Natural killer cell (primary cell): ENCODE measurements around the gene PKMYT1. TPM values are rescaled to one million over a fixed set of nuclear protein-coding genes. Genes with fewer than 3 reads are reported as not detected.
A peak's percentile ranks its signal among the peaks of the same experiment; 100 is the strongest.

ENCODE experiments used
- ATAC-seq, 3 donors: fragments of 150-1000 bp in 2 of 3; fragments of 200-7000 bp in 1 of 3; cut with Tn5 transposase; 1 replicate in 1 of 3; 2 replicates in 2 of 3; pipeline ENCODE4 v1.10.0; 2021; ENCODE audit warnings: mild to moderate bottlenecking in 2 of 3, moderate library complexity in 2 of 3
- DNase-seq, 2 donors: peaks; one replicate each; pipeline versions ENCODE4 v3.0.0 to v3.0.0-alpha.2; 2013 to 2021; ENCODE audit warnings: mixed read lengths in 1 of 2
- H3K27ac ChIP-seq: one replicate; pipeline ENCODE4 v1.5.1; 2013; ENCODE audit warnings: mild to moderate bottlenecking, low read length
- H3K27me3 ChIP-seq: one replicate; pipeline ENCODE4 v1.6.1; 2013; ENCODE audit warnings: low read length; ENCODE audit not compliant: control insufficient read depth, insufficient read depth
- H3K36me3 ChIP-seq: one replicate; pipeline ENCODE4 v1.6.1; 2013; ENCODE audit warnings: low read length; ENCODE audit not compliant: control insufficient read depth, insufficient read depth
- H3K4me1 ChIP-seq: one replicate; pipeline ENCODE4 v1.6.1; 2013; ENCODE audit warnings: low read length; ENCODE audit not compliant: control insufficient read depth, insufficient read depth
- H3K4me3 ChIP-seq: one replicate; pipeline ENCODE4 v1.5.1; 2013; ENCODE audit warnings: low read length
- H3K9me3 ChIP-seq: one replicate; pipeline ENCODE4 v1.6.1; 2013; ENCODE audit warnings: low read length; ENCODE audit not compliant: control insufficient read depth, insufficient read depth
- H3K27ac Mint-ChIP-seq, 2 donors: one replicate each; pipeline ENCODE4 v1.8.0; 2022; ENCODE audit warnings: mild to moderate bottlenecking in 2 of 2, mixed read lengths in 2 of 2, moderate library complexity in 1 of 2
- H3K27me3 Mint-ChIP-seq, 2 donors: one replicate each; pipeline ENCODE4 v1.8.0; 2022; ENCODE audit warnings: low read depth in 2 of 2, mixed read lengths in 2 of 2
- H3K36me3 Mint-ChIP-seq: one replicate; pipeline ENCODE4 v1.8.0; 2022; ENCODE audit warnings: mixed read lengths
- H3K4me1 Mint-ChIP-seq, 2 donors: one replicate each; pipeline ENCODE4 v1.8.0; 2022; ENCODE audit warnings: mixed read lengths in 2 of 2
- H3K4me3 Mint-ChIP-seq: one replicate; pipeline ENCODE4 v1.8.0; 2022; ENCODE audit warnings: mild to moderate bottlenecking, moderate library complexity, mixed read lengths
- H3K9me3 Mint-ChIP-seq, 2 donors: one replicate each; pipeline ENCODE4 v1.8.0; 2022; ENCODE audit warnings: mixed read lengths in 2 of 2
- WGBS: methylation state at CpG from one replicate; pipeline ENCODE4 v1.1.7; 2013; ENCODE audit warnings: missing lambda C conversion rate; ENCODE audit not compliant: insufficient coverage; 5-methylcytosine and 5-hydroxymethylcytosine counted together
- intact Hi-C: fragments of 100-400 bp; cut with micrococcal nuclease; formaldehyde crosslinking; loops from one replicate; pipeline ENCODE4 v1.14.2; 2022
- total RNA-seq, 4 donors: library from RNA; stranded (reverse); fragments of 120-200 nt in 1 of 4; gene quantifications; one replicate each; pipeline versions ENCODE4 v1.2.3 to v1.2.4, GENCODE V29; 2013 to 2022
- TF ChIP-seq, protein P1 (sequence below): fragments of 200-600 bp; IDR thresholded peaks from one replicate; pipeline ENCODE4 v1.8.0; 2022; ENCODE audit warnings: antibody characterized with exemption

The PKMYT1 gene
- total RNA-seq, 3 donors from 2014 or later (not counting 1 experiment from before 2014, with no cell fraction given), result 2.6 to 5.9 (median 3.5) TPM

DNA sequence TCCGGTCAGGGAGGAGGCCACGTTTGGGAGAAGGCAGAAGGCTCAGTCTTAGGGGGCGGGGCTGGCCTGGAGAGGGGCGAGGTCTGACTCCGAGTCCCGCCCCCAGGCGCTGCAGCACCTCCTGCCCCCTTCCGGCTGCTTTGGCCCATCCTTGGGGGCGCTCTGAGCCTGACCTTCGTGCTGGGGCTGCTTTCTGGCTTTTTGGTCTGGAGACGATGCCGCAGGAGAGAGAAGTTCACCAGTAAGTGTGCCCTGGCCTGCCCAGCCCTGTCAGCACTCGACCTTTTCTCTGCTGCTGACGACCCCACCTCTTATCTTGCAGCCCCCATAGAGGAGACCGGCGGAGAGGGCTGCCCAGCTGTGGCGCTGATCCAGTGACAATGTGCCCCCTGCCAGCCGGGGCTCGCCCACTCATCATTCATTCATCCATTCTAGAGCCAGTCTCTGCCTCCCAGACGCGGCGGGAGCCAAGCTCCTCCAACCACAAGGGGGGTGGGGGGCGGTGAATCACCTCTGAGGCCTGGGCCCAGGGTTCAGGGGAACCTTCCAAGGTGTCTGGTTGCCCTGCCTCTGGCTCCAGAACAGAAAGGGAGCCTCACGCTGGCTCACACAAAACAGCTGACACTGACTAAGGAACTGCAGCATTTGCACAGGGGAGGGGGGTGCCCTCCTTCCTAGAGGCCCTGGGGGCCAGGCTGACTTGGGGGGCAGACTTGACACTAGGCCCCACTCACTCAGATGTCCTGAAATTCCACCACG lies 41.4 kb upstream of the PKMYT1 start:
- H3K4me1 ChIP-seq, result peaks cover 66% of the 10 kb centered on the region
- no peaks in the 10 kb centered on the region for H3K36me3 Mint-ChIP-seq
- intact Hi-C loops, result no loop called here
- DNase-seq (peak; percentile 70 to 82), ATAC-seq (peak; percentile 32 to 56 (median 35))
- peak overlapping the region; percentile 94 for H3K4me3 Mint-ChIP-seq
- peaks cover 7% of the 10 kb centered on the region for H3K36me3 ChIP-seq
- peak overlapping the region; percentile 1 for H3K27ac ChIP-seq
- 20% methylated on average over 25 of the region's 25 CpGs for WGBS
- H3K9me3 Mint-ChIP-seq, result no peaks in the 10 kb centered on the region
- H3K27ac Mint-ChIP-seq, result peak overlapping the region; percentile 91 to 92
- TF ChIP-seq, protein P1, sequence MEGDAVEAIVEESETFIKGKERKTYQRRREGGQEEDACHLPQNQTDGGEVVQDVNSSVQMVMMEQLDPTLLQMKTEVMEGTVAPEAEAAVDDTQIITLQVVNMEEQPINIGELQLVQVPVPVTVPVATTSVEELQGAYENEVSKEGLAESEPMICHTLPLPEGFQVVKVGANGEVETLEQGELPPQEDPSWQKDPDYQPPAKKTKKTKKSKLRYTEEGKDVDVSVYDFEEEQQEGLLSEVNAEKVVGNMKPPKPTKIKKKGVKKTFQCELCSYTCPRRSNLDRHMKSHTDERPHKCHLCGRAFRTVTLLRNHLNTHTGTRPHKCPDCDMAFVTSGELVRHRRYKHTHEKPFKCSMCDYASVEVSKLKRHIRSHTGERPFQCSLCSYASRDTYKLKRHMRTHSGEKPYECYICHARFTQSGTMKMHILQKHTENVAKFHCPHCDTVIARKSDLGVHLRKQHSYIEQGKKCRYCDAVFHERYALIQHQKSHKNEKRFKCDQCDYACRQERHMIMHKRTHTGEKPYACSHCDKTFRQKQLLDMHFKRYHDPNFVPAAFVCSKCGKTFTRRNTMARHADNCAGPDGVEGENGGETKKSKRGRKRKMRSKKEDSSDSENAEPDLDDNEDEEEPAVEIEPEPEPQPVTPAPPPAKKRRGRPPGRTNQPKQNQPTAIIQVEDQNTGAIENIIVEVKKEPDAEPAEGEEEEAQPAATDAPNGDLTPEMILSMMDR, result peak; percentile 11
- peak overlapping the region; percentile 52 for H3K4me3 ChIP-seq
- peaks cover 6% of the 10 kb centered on the region for H3K27me3 ChIP-seq
- no peaks in the 10 kb centered on the region for H3K27me3 Mint-ChIP-seq
- no peaks in the 10 kb centered on the region for H3K9me3 ChIP-seq
- H3K4me1 Mint-ChIP-seq, result peaks cover 35 to 54% of the 10 kb centered on the region in 2 donors

DNA sequence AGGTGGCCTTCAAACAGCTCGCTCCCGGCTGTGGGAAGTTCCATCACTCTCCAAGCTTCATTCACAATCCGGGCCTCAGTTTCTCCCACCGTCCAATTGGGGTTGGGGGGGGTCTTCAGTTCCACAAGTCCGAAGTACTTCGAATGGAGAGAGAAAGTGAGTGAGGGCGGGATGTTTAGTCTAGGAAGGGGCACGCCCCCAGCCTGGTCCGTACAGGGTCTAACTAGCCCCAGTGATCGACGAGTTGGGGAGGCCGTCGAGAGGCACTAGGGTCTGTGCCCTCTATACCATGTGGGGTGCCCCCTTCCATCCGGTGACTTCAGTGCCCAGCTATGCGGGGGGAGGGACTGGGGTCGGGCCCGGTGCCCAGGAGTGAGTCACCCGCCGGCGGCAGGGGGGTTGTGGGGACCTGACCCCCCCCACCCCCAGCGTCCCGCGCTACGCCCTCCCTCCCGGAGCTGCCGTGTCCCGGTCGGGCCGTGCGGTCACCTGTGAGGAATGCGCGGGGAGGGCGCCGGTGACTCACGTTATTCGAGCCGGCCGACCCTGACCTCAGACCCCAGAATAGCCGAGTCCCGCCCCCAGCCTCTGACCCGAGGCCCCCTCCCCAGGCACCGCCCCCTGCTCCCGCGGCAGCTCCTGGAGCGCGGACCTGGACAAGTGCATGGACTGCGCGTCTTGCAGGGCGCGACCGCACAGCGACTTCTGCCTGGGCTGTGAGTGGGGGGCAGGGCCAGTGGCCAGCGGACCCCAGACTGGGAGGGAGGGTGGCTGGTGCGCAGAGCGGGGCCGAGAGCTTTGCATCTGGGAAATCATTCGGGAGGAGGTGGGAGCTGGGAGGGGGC lies 40.6 kb upstream of the PKMYT1 start:
- Mint-ChIP-seq H3K4me1 (peaks cover 35 to 54% of the 10 kb centered on the region in 2 donors), H3K9me3 (no peaks in the 10 kb centered on the region), H3K27ac (peak overlapping the region; percentile 91 to 92), H3K4me3 (peak overlapping the region; percentile 92), H3K36me3 (no peaks in the 10 kb centered on the region), H3K27me3 (no peaks in the 10 kb centered on the region)
- H3K4me1 ChIP-seq, result peaks cover 66% of the 10 kb centered on the region
- peak; percentile 69 to 77 for DNase-seq
- ATAC-seq, result peak in 2 of 3 donors; percentile 15 to 27
- peak overlapping the region; percentile 52 for H3K4me3 ChIP-seq
- H3K27me3 ChIP-seq, result peaks cover 6% of the 10 kb centered on the region
- H3K36me3 ChIP-seq, result no peaks in the 10 kb centered on the region
- 2% methylated on average over 54 of the region's 57 CpGs for WGBS
- H3K9me3 ChIP-seq, result no peaks in the 10 kb centered on the region
- H3K27ac ChIP-seq, result peak overlapping the region; percentile 41
- TF ChIP-seq, protein P1, result no peak
- intact Hi-C loops, result no loop called here

DNA sequence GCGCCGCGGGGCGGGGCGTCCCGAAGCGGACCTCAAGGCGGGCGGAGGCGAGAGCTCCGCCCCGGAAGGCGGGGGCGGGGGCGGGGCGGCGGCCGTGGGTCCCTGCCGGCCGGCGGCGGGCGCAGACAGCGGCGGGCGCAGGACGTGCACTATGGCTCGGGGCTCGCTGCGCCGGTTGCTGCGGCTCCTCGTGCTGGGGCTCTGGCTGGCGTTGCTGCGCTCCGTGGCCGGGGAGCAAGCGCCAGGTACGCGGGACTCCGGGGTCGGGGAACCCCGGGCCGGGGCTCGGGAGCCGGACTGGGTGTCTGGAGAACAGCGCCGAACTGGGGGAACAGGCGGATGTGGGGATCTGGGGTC lies 40.0 kb upstream of the PKMYT1 start, which contains the start of gene TNFRSF12A:
Gene TNFRSF12A, plus strand, starts transcription at position 122 of the 357 bp plus-strand sequence. Its CDS starts 30 bp downstream, at position 152.
- Mint-ChIP-seq H3K4me3 (peak within 1 kb of the TSS; percentile 92), H3K36me3 (no peaks in the 10 kb centered on the region), H3K27me3 (no peaks in the 10 kb centered on the region), H3K9me3 (no peaks in the 10 kb centered on the region), H3K27ac (peak within 1 kb of the TSS; percentile 91 to 92), H3K4me1 (peaks cover 35 to 54% of the 10 kb centered on the region in 2 donors)
- Histone ChIP-seq H3K27ac (peak within 1 kb of the TSS; percentile 41), H3K9me3 (no peaks in the 10 kb centered on the region), H3K4me3 (peak within 1 kb of the TSS; percentile 52), H3K27me3 (peaks cover 6% of the 10 kb centered on the region), H3K36me3 (no peaks in the 10 kb centered on the region), H3K4me1 (peaks cover 63% of the 10 kb centered on the region)
- ATAC-seq (peak; percentile 25 to 64 (median 48)), DNase-seq (peak; percentile 70 to 83)
- intact Hi-C loops, result no loop called here
- TF ChIP-seq, protein P1, result no peak
- WGBS, result under 1% methylated on average over 49 of the region's 49 CpGs
